ENCODE measurements around the gene MNT. TPM values are rescaled to one million over a fixed set of nuclear protein-coding genes. Genes with fewer than 3 reads are reported as not detected.

The MNT gene
- total and polyA plus RNA-seq, 2 of the 8 experiments (the other 6 are each of a cell fraction or from before 2014, with no cell fraction given) = 5.0 to 17.3 TPM

DNA sequence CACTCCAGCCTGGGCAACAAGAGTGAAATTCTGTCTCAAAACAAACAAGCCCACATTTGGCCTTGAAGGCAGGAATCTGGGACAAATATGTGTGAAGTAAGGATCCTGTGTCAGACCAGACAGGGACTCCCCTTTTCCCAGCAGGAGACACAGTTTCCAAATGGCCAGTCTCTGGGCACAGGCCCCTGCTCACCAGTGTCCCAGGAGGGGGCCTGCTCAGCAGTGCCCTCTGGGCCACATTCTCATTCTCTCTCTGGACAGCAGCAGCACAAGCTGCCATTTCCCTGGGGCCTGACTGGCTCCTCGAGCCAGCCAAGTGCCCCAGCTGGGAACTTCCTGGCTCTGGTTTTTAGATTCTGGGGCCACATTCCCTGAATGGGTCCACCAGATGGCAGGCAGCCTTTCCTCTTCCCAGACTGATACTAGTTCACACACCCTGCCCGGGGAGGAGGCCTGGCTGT lies 11.7 kb upstream of the MNT start (continued):
- TF ChIP-seq RAD21 (IDR thresholded peaks at IDR 0.05 in 1 of 2, conservative IDR thresholded peaks at IDR 0.05 in 1 of 2; ENCODE audit: low read depth in 2 of 2, low read length in 2 of 2) = peak in 1 of 2 experiments; percentile 15; a peak in 1 of 4 replicates
